ENCODE data around the gene RSPH9.
"Not testable (repeated sequence)": the region's sequence is repeated elsewhere in the genome, so short reads cannot be mapped to it uniquely, and the experiment has no call there.

RSPH9 gene

DNA sequence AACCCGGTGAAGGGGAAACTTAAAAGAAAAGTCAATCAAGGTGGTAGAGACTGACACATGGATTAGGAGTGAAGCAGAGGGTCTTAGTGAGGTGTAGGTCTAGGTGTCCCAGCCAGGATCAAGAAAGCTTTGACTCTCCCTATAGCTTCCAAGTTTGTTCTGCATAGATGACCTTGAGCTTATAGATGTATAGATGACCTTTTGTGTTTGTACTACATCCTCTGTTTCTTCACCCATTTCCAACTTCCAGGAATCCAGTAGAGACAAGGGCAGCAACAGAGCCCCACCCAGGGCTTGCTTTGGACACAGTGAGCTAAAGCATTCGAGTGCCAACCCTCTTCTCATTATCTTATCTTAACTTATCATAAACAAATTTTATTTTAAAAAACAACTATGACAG lies 44.6 kb downstream of the RSPH9 start:
- DNase-seq = no peak

DNA sequence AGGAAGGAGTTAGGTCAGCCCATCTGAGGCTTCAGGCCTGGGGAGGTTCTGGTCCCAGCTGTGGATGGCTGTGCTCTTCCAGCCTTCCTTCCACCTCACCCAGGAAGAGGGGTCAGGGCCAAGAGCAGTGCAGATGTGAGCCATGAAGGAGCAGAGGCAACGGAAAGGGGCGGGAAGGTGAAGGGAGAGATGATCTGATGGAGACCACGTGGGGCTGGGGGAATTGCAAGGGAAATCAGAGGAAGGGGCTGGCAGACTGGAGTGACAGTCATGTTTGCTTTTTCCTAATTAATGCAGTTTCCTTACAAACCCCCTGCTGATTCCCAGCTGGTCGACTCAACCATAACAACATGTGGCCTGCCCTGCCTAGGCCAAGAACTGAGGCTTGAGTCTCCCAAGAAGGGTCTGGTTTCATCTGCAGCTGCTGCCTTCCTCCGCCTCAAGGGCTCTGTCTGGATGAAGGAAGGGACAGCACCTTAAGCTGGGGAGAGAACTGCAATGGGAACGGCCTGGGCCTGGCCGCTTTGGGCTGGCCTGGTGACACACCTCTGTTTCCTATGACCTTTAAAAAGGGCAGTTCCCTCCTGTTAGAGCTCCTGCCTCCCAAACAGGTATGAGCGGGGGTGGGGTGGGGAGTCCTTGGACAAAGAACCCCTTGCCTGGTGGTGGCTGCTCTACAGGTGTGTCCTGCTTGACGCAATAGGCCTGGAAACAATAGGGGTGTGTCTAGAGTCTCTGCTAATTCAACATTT lies 50.6 kb downstream of the RSPH9 start:
- no peak for DNase-seq

DNA sequence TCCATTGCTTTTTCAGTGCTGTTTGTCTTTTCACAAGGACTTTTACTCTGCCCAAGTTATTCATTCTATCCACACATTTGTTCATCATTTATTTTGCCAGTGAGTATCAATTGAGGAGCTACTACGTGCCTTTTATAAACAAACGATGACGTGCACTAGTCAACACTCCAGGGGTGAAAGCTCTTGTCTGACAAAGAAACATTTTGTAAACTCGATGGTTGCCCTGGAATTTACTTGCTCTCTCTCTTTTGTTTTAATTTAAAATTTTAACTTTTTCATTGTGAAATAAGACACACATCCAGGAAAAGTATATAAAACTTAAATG lies 51.1 kb downstream of the RSPH9 start:
- DNase-seq = no peak

DNA sequence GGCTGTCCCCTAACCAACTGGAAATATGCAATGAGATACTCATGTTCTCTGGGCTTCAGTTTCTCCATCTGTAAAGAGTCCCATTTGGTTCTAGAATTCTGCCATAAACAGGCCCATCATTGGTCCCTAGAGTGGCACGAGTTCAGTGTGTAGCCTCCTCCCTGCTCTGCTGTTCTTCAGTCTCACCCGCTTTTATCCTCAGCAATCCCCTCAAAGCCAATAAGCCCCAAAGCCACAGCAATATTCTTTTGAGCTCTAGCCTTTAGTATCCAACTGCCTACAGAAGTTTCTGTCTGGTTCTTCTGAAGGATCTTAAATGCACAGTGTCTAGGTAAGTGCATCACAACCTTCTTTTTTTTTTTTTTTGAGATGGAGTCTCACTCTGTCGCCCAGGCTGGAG lies 52.6 kb downstream of the RSPH9 start:
- no peak for DNase-seq

DNA sequence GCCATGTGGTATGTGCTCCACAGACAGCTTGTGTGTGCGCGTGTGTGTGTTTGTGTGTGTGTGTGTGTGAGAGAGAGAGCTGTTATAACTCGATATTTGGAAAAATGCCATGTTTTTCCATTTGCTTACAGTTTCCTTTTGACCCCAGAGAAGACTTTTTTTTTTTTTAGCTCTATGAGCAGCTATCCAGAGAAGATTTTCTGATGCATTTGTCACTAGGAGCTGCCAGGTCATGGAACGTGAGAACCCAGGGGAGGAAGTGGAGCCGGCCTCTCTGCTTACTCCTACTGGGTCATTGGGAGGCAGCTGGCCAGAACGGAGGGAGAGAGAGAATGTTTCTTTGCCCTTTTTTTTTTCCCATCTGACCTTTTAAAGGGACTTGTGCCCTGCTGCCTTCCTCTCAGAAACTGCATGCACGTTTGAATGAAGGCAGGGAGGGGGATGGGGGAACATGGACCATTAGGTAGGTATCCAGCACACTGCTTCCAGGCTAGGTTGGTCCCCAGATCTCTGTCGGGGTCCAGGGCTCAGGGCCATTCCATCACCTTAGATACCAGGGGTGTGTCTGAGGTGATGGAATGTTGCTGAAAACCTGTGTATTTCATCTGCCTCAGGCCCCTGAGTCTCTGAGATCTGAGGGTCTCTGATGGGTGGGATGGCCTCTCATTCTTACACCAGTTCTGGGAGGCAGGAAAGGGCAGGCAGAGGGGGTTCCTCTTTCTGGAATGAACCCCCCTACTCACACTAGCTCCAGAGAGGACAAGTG lies 53.9 kb downstream of the RSPH9 start:
- no peak for DNase-seq

DNA sequence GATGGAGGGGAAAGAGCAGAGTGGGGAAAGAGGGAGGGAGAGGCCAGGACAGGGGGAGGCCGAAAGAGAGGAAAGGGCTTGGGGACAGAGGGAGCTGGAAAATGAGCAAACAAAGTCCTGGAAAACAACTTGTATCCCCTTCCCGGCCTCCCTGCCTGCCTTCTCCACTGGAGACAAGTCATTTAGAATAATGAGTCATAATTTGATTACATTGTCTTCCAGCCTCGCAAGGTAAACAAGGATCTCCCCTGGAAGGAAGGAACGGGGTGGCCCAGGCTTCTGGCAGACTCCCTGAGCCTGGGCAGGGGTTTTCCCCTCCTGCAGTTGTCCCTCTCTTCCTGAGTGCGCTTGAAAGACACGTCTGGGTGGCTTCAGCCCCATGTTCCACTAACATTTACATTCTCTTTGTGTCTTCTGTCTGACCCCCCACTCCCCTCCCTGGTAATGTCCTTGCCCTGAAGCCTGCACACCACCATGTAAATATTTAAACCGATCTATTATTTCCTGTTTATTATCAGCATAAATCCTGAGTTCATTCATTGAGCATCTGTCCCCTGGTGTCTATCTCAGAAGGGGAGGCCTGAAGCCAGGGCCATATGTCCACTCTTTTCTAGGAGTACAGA lies 54.8 kb downstream of the RSPH9 start:
- no peak for DNase-seq

DNA sequence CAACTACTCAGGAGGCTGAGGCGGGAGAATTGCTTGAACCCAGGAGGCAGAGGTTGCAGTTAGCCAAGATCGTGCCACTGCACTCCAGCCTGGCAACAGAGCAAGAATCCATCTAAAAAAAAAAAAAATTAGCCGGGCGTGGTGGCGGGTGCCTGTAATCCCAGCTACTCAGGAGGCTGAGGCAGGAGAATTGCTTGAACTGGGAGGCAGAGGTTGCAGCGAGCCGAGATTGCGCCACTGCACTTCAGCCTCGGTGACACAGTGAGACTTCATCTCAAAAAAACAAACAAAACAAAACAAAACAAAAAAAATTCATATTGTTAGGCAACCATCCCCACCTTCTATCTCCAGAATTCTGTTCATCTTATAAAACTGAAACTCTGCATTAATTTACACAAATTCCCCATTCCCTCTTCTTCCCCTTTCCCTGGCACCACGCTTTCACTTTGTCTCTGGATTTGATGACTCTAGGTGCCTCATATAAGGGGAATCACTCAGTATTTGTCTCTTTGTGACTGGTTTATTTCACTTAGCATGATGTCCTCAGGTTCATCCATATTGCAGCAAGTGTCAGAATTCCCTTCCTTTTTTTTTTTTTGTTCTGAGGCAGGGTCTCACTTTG lies 56.2 kb downstream of the RSPH9 start:
- not testable (repeated sequence) for DNase-seq

DNA sequence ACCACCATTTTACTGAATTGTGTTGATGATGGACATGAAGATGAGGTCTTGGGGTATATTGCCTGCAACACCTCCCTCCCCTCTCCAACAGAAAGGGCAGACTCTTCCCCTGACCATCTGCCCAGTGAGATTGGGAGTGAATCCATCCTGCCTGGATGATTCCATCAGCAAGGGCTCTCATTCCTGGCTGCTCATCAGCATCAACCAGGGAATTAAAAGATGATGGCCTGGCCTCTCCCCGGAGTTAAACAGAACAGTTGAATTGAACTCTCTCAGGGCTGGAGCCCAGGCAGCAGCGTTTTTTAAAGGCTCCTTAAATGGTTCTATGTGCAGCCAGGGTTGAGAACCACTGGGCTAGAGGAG lies 57.3 kb downstream of the RSPH9 start:
- DNase-seq = no peak

DNA sequence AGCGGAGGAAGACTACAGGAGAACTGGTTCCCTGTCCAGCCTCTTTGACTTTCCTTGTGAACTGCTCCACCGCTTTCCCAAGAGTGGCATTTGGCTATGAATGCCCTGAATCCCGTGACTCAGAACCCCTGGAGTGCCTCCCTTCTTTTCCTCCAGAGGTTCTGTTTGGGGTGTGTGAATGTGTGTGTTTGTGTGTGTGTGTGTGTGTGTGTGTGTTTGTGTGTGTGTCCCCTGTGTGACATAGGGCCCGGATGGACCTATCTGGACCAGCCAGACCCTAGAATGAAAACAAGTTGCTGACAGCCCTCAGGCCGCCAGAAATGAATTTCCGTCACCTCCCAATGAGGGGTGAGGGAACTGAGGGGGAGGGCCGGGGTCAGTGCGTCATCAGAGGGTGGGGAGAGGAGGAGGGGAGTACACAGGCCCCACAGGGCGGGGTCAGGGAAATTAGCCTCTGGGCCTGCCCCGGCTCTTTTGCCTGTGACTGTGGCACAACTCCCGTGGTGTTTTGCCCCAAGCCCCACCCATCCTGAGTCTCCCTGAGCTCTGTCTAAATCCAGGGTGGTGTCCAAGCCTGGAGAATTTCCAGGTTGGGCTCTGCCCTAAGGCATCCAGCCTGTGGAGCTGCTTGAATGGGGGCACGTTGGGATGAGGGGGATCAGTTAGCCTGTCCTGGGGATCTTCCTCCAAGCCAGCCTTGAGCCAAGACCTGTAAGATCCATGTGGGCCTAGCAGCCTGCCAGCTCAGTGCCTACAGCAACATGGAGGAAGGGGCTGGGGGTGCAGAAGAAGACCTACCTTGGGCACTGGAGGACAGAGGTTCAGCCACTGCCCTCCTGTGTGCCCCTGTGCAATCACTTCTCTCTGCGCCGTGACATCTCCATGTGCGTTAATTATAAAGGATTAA lies 58.0 kb downstream of the RSPH9 start:
- no peak for DNase-seq

DNA sequence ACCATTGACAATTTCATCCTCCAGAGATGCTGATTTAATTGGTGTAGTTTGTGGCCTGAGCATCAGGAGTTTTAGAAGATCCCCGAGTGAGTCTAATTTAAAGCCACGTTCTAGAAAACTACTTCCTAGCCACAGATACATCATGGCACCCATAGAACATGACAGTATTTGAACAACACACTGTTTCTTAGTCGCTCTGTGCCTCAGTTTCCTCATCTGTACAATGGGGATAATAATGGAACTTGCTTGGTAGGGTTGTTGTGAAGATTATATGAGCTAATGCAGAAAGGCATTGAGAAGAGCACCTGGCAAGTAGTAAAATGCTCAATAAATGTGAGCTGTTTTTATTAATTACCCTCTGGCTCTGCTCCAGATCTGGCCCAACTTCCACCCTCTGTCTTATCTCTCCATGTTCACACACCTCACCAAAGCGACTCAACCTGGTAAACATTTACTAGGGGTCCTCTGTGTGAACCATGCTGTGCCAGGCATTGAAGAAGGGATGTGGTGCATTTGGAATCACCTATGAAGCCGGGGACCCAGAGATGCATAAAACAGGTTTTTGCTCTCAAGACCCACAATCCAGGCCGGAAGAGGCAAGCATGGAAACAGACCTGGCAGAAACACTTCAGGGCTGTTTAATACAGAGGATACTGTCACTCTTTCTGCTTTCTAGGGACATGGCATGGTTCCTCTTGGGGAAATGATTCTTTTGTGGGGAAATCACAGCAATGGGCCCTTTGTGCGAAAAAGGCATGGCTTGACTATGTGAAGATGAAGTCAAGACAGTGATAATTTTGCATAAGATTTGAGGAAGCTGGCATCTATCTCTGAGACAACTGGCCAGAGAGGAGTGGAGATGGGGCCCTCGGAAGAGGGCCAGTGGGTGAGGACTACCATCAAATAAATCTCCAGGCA lies 58.9 kb downstream of the RSPH9 start:
- DNase-seq = no peak

DNA sequence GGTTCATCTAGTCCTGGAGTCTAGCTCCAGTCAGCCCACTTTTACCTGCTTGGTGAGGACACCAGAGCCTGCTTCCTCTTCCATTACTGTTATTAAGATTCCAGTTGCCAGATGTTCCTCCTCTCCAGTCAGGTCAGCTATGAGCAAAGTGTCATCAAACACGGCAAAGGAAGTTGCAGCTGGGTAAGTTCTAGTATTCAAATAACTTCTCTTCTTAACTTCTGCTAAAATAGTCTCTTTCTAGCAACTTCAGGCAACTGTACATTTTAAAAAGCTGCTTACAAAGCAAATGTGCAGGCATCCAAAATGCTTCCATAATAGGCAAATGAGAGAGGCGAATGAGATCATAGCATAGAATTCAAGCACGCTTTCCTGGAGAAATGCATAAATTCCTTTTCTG lies 61.2 kb downstream of the RSPH9 start:
- DNase-seq = no peak

DNA sequence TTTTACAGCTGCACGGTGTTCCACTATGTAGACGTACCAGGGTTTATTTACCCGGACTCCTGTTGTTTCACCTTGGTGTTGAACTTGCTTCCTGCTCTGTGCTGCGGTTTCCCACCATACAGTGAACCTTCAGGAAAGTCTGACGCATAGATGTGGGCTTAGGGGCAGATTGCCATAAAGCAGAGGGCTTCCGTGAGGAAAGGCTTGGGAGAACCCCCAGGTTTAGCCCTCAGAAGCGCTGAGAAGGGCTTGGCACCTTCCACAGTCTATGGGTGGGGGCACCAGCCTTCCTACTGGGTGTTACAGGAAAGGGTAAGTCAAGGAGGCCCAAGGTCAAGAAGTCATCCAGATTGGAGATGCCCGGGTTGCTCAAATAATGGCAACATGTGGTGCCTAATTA lies 62.0 kb downstream of the RSPH9 start:
- no peak for DNase-seq

DNA sequence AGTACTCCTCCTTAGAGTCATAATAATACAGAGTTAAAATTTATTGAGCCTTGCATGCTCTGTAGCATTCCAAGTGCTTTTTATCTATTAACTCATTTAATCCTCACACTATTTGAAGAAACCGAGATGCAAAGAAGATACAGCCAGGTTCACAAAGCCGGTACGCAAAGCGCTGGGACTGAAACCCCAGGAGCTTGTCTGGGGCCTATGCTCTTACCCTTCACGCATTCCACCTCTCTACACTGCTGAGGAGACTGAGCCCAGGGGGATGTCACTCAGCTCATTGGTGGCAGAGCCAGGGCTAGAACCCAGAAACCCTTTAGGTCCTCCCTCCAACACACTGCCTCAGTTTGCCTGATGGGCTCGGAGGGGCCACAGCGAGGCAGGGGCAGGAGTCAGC lies 62.4 kb downstream of the RSPH9 start:
- DNase-seq = no peak

DNA sequence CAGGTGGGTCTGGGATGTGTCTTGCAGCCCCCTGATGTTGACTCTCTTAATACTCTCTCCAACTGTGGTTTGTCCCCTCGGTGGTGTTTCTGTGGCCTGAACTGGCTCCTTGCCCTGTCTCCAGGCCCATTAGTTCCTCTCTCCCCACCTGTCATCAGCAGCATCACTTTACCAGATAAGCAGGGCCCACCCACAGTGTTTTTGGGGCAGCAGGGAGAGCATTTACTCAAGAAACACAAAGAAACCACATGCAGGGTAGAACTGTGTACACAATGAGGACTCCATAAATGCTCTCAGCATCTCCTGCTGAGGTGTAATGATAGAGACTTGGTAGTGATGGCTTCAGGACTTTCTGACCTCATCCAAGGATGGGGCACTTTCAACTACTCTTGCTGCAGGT lies 62.9 kb downstream of the RSPH9 start:
- no peak for DNase-seq

DNA sequence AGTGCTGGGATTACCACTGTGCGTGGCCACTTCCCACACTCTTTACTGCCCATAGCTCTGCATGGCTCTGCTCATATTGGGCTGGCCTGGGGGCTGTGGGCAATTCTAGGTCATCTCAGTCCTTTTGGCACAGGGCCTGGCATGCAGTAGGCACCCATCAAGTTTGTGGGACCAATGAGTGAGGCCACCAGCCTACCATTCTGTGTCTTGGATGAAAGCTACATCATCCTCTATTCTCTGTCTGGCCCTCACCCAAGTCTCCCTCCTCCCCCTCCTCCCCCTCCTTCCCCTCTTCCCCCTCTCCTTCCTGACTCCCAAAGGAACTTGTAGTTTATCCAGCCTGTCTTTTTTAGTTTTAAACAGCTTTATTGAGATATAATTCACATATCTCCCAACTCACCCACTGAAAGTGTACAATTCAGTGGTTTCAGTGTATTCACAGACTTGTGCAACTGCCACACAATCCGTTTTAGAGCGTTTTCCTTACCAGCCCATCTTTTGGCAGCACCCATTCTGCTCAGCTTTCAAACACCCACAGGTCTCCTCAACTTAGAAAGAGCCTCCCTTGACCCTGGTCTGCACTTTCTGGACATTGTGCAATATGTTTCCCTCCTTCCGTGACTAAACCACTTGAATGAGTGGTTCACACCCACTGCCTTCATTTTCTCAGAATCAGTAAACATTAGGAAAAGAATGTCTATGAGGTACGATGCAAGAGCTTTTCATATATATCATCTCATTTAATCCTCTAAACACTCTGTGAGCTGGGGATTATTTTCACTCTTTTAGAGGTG lies 64.2 kb downstream of the RSPH9 start:
- no peak for DNase-seq

DNA sequence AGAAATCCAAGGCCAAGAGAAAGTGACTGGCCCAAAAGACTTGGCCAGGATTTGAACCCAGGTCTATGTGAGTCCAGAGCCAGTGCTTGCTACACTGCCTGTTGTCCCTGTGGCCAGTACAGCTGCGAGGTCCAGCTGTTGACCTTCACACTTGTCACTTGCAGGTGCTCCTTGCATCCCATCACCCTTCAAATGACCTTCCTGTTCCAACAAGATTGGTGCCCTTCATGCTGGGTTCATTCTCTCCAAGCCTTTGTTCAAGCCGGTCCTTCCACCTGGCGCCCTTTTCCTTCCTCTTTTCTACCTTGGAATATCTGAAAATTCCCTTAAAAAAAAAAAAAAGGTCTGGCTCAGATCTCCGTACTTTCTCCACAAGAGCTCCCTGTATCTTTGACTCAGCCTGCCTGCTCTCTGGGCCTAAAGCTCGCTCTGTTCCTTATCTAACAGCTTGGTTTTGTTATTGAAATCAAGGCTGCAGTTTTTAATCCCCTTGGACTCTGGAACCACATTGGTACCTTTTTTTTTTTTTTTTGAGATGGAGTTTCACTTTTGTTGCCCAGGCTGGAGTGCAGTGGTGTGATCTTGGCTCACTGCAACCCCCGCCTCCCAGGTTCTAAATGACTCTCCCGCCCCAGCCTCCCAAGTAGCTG lies 64.9 kb downstream of the RSPH9 start:
- no peak for DNase-seq

DNA sequence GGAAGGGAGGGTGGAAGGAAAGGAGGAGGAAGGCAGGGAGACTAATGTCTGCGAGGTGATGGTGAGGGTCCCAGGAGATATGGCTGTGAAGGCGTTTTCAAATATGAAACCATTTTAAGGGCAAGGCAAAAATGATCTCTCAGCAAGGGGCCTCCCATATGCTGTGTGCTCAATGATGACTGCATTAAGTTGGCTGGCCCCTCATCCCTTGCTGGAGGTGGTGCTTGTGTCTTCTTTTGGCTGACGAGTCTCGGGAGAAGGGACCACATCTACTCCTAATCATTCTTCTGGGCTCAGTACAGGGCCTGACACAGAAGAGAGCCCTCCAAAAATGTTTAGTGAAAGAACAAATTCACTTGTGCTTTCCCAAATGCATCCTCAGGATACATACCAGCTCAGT lies 65.7 kb downstream of the RSPH9 start:
- DNase-seq = no peak

DNA sequence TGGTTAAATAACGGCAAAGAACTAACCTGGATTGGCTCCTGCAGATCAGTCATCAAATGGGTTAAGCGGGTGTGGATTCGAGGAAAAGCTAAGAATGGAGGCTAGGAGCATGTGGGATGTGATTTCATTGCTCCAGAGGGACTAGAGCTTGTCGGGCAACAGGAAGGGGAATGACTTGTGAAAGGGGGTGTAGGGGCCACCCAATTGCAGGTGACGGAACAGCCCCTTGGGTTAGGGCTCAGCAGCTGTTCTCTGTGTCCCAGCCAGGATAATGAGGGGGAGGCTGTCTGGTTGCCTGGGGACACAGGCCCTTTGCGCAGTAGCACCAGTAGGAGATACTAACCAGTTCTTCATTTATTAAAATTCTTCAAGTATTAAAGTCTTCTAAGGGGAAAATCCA lies 67.7 kb downstream of the RSPH9 start:
- no peak for DNase-seq

DNA sequence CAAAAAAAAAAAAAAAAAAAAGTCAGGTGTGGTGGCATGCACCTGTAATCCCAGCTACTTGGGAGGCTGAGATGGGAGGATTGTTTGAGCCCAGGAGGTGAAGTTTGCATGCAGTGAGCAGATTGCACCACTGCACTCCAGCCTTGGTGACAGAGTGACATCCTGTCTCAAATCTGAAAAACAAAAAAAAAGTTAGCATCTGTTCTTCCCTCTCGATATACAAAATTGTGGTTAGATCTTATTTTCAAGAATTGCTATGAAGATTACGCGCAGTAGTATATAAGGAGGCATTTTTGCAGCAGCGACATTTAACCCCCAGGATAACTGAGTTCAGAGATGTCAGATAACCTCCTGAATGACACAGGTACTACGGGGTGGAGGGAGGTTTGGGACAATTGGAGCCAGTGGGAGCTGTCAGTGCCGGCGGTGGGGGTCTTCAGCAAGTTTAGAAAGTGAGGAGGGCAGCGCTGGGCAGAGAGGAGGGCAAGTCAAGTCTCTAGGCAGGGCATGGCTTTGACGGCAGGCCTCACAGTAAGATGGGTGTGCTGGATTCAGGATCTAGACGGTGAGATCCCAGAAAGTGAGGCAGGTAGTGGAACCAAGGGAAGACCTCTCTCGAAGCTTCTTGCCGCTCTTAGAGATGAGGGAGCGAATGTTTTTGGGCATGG lies 68.9 kb downstream of the RSPH9 start:
- DNase-seq = no peak

Data from effector CD8-positive, alpha-beta T cell (primary cell).